Esophagus mucosa (tissue), 1 donor: ENCODE data around the gene PKLR. TPM values are rescaled to one million over a fixed set of nuclear protein-coding genes. Genes with fewer than 3 reads are reported as not detected.
"Not testable (repeated sequence)": the region's sequence is repeated elsewhere in the genome, so short reads cannot be mapped to it uniquely, and the experiment has no call there.

Source experiments
- ATAC-seq: fragments of 200-7000 bp; cut with Tn5 transposase; one replicate; pipeline ENCODE4 v1.9.1; 2020
- total RNA-seq: library from RNA; stranded (reverse); gene quantifications from one replicate; pipeline ENCODE4 v1.2.4, GENCODE V29; 2023
- donor health status: DM: yes; HTN: yes; CAD: no.

PKLR gene
- total RNA-seq, result 0.20 TPM

- ATAC-seq, result no peak
Measured at GRCh38 chr1:155301342-155301841, at the start of gene PKLR. Gene PKLR, minus strand, starts transcription at chr1:155301438. Its CDS starts 43 bp downstream, at chr1:155301395.

GRCh38 chr1:155342842-155343241, 41.6 kb upstream of the PKLR start:
- no peak for ATAC-seq

- no peak for ATAC-seq
Measured at GRCh38 chr1:155339515-155340097, 38.4 kb upstream of the PKLR start.

GRCh38 chr1:155334962-155335361, 33.7 kb upstream of the PKLR start:
- no peak for ATAC-seq

- ATAC-seq, result no peak
Measured at GRCh38 chr1:155329980-155330598, 28.9 kb upstream of the PKLR start.

GRCh38 chr1:155328856-155329255, 27.6 kb upstream of the PKLR start:
- not testable (repeated sequence) for ATAC-seq

GRCh38 chr1:155327981-155328380, 26.7 kb upstream of the PKLR start:
- no peak for ATAC-seq

- ATAC-seq, result no peak
Measured at GRCh38 chr1:155326631-155327037, 25.4 kb upstream of the PKLR start.

- no peak for ATAC-seq
Measured at GRCh38 chr1:155326020-155326526, 24.8 kb upstream of the PKLR start.

- no peak for ATAC-seq
Measured at GRCh38 chr1:155325603-155325893, 24.3 kb upstream of the PKLR start.

- peak; percentile 22 for ATAC-seq
Measured at GRCh38 chr1:155324717-155325602, 23.7 kb upstream of the PKLR start.

GRCh38 chr1:155324037-155324716, 22.9 kb upstream of the PKLR start:
- ATAC-seq, result peak; percentile 86

- ATAC-seq, result peak; percentile 68
Measured at GRCh38 chr1:155323729-155324036, 22.4 kb upstream of the PKLR start.

- peak; percentile 53 for ATAC-seq
Measured at GRCh38 chr1:155322953-155323728, 21.9 kb upstream of the PKLR start.

- no peak for ATAC-seq
Measured at GRCh38 chr1:155322571-155322952, 21.3 kb upstream of the PKLR start.

- no peak for ATAC-seq
Measured at GRCh38 chr1:155321639-155322503, 20.6 kb upstream of the PKLR start.

- ATAC-seq, result peak; percentile 18
Measured at GRCh38 chr1:155320661-155321617, 19.7 kb upstream of the PKLR start, which contains the start of gene RUSC1. Gene RUSC1, plus strand, starts transcription at chr1:155320894. Its CDS starts 880 bp downstream, at chr1:155321774.

GRCh38 chr1:155320252-155320651, 19.0 kb upstream of the PKLR start:
- ATAC-seq, result no peak

- no peak for ATAC-seq
Measured at GRCh38 chr1:155319536-155319935, 18.3 kb upstream of the PKLR start.

- no peak for ATAC-seq
Measured at GRCh38 chr1:155318082-155318481, 16.8 kb upstream of the PKLR start.
